Ureter (tissue), 1 donor: ENCODE results near the gene IDS. TPM values are rescaled to one million over a fixed set of nuclear protein-coding genes. Genes with fewer than 3 reads are reported as not detected.
"Not testable (repeated sequence)": the region's sequence is repeated elsewhere in the genome, so short reads cannot be mapped to it uniquely, and the experiment has no call there.

Experiments used
- DNase-seq: peaks from one replicate; pipeline ENCODE4 v3.0.0-alpha.2; 2020; ENCODE audit warnings: low spot score
- total RNA-seq: library from RNA; stranded (reverse); gene quantifications from one replicate; pipeline ENCODE4 v1.2.4, GENCODE V29; 2023
- donor health status: DM: yes; HTN: yes; CAD: no.

The IDS gene, protein sequence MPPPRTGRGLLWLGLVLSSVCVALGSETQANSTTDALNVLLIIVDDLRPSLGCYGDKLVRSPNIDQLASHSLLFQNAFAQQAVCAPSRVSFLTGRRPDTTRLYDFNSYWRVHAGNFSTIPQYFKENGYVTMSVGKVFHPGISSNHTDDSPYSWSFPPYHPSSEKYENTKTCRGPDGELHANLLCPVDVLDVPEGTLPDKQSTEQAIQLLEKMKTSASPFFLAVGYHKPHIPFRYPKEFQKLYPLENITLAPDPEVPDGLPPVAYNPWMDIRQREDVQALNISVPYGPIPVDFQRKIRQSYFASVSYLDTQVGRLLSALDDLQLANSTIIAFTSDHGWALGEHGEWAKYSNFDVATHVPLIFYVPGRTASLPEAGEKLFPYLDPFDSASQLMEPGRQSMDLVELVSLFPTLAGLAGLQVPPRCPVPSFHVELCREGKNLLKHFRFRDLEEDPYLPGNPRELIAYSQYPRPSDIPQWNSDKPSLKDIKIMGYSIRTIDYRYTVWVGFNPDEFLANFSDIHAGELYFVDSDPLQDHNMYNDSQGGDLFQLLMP
- total RNA-seq = 86.8 TPM

DNA sequence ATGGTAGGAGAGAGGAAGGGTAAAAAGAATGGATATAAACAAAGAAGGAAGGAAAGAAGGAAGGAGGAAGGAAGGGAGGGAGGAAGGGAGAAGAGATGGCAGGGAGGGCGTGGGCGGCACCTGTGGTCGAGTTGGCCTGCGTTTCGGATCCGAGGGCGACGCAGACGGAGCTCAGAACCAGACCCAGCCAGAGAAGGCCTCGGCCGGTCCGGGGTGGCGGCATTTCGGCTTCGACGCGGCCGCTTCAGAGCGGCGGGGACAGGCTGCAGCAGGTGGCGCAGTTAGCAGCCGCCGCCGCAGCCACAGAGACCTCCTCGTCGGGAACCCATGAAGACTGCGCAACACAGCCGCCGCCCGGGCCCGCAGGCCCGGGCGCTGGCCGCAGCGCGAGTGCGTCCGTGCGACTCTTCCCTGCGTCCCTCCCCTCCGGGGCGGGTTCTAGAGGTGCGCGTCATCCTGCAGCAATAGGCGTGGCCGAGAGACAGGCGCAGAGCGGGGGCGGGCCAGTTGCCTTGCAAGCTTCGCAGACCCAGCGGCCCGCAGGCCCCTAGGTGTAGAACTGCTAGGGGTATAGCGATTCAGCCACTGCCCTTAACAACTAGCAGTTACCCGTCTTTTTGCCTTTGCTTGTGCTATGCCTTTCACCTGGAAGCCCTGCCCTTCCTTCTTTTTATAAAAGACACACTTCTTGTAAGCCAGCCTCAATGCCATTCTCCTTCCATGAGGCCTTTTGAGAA, at the start of gene IDS:
Gene IDS, minus strand, starts transcription at position 392 of the 737 bp plus-strand sequence. Its CDS starts 169 bp downstream, at position 223.
- peak; percentile 89 for DNase-seq

DNA sequence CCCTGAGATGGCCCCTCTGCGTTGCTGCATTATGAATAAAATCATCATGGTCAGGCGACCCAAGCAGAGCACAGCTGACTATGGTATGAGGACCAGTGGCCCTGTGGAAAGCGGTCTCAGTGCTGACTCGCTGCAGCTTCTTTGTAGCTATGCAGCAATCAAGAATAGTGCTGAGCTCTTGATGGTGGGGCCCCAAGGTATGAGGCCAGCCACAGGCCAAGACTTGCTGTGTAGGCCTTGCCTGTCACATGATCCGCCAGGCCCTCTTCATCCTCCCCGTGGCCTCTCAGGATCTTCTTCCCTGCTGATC, 46.8 kb upstream of the IDS start:
- not testable (repeated sequence) for DNase-seq

DNA sequence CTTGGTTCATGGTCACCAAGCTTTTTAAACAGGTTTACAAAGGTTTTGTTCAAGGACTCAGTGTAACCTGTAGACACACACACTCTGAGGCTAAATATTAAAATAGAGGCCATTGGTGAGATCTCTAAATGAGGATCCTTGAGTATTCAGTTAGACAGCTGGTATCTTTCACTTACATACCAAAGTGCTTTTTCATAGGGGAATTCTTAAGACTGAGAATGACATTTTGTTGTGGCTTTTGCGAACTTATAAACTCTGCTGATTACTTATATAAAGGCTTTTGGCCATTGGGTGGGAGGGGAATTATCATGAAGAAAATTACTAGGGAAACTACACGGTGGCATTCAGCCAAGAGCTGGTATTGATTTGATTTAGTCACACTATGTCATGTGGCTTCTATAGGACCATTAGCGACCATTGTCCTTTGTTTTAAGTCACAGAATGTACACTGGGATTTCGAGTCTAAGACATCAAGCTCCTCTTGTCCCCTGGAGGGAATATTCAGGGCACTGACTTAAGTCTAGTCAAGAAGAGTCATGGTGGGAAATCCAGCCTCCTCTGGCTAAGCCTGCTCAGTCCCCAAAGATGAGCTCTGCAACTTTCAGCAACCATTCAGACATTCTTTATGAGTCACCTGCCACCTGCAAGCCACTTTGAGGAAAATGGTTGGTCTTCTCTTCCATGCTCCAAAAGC, 46.3 kb upstream of the IDS start:
- not testable (repeated sequence) for DNase-seq

DNA sequence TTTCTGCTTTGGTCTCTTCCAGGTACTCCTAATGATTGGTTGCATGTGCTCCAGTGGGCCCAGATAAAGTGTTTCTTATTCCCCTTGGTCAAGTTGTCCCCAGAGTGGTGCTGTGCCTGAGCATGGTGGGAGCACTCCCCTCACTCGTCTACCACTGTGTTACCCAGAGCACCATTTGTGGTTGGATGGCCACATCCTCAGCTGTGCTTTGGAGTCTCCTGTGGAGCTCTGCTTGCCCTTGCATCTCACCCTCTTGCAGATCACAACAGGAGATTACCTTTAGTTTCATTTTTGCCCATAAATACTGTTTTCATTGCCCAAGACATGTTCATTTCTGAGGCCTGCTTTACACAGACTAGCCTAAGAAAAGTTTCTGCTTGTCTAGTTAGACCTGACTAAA, 45.3 kb upstream of the IDS start:
- not testable (repeated sequence) for DNase-seq

DNA sequence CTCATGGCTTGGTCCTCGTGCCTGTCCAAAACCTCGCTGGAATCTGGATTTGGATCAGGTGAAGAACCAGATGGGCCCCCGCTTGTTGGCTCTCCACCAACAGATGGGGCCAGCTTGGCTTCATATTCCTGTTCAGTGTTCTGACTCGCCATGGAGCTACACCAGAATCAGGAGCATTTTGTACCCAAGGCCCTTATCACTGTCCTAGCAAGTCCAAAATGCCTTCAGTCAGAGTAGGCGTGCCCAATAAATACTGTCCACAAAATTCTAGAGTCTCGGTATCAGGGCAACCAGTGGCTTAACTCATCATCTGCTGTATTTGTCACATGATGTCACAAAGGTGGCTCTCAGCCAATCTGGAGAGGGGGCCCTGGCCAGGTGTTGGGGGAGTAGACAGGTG, 44.6 kb upstream of the IDS start, which contains the start of gene HSFX3:
Gene HSFX3, minus strand, starts transcription at position 224 of the 400 bp plus-strand sequence. Its CDS starts 72 bp downstream, at position 152.
- DNase-seq = not testable (repeated sequence)

- not testable (repeated sequence) for DNase-seq
Observed at GRCh38 chrX:149547782-149548181, 42.7 kb upstream of the IDS start.

DNA sequence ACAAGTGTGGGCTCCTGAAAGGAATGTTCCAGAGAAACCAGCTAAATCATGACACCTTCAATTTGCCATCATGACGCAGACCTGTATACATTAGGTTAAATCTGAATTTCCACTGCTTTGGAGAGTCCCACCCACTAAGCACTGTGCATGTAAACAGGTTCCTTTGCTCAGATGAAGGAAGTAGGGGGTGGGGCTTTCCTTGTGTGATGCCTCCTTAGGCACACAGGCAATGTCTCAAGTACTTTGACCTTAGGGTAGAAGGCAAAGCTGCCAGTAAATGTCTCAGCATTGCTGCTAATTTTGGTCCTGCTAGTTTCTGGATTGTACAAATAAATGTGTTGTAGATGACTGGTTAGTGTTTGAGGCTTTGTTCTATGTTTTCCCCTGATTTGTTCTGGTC, 41.9 kb upstream of the IDS start:
- DNase-seq = not testable (repeated sequence)

DNA sequence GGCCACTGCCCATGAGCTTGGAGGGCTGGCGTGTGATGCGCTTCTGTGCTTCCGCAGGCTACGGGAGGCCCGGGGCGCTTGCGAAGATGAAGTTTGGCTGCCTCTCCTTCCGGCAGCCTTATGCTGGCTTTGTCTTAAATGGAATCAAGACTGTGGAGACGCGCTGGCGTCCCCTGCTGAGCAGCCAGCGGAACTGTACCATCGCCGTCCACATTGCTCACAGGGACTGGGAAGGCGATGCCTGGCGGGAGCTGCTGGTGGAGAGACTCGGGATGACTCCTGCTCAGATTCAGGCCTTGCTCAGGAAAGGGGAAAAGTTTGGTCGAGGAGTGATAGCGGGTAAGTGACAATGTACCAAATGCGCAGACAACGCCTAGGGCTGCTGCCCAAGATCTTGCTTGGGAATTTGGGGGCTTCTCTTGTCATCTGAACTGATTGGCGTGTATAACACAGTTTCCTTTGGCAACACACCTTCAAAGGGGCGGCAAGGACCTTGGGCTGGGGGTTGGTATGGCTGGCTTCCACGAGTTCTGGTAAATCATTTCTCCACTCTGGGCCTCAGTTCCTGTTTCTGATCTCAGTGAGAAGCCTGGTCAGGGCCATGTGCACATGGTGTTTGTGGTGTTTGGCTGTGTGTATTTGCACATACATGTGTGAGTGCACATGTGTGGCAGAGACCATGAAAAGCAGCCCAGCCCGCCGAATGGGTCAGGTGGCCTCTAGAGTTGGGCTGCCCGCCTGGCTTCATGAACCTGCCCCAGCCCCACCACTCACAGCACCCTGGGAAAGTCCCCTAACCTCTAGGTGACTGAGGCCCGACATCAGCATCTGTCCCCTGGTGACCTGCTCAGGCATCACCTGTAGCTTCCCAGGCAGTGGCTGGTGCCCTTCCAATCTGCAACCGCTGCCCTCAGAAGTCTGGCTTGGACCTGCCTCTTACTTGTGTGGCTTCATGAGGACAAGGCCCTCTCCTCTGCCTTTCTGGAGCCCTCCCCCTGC, 40.7 kb upstream of the IDS start:
- DNase-seq = not testable (repeated sequence)

GRCh38 chrX:149541521-149542047, 36.5 kb upstream of the IDS start:
- DNase-seq = no peak

DNA sequence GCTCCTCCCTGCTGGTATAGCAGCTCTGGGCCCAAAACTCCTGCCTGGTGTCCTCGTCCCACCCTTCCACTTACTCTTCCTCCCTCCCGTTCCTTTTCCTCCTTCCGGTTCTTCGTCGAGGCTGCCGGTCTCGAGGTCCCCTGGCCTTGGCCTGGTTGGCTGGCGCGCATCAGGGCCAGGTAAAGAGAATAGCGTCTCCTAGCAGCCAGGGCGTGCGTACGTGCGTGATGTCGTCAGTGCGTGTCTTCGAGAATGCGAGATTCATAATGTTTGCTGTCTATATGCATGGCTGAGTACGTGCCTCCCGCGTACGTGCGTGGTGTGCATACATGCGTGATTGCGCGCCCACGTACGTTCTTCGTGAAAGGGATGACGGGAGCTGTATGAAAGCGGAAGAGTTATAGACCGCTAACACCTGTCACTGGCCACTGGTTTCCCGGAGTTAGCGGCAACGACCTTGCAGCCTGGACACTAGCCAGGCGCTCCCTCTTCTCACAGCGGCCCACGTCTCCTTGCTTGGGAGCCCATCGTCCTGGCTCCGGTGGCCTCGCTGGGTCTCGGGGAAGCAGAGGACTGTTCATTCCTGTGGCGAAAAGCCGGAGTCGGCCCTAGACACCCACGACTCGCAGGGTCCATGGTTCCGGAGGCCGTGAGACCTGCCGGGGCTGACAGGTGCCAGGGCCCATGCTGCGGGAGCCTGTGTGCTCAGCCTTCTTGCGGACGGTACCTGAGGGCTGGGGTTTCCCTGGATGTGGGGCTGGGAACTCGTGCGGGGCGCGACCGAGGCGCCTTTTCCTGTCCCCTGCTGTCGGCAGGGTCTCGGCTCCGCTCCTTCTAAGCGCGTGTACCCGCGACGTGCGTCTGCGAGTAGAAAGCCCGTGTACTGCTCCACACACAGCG, 35.8 kb upstream of the IDS start, which contains the start of gene EOLA1:
Gene EOLA1, plus strand, starts transcription at position 392 of the 900 bp plus-strand sequence. CDS start 4,619 bp downstream, outside the sequence.
- peak; percentile 86 for DNase-seq

DNA sequence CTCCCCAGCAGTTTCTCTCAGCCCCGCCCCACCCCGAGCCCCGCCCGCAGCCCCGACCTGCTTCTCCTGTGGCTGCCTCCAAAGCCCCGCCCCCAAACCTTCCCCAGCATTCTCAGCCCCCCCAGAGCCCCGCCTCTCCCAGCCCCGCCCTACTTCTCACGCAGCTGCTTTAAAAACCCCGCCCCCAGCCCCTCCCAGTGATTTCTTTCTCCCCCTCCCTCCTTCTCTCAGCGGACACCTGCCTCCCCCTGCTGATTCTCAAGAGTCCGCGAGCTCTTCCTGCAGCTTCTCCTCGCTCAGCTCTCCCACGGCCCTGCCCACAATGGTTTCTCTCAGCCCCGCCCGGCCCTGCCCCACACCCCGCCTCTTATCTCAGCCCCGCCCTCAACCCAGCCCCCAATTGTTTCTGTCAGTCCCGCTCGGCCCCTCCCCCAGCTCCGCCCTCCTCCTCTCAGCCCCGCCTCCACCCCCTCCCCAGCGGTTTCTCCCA, 35.1 kb upstream of the IDS start:
- peak; percentile 93 for DNase-seq

GRCh38 chrX:149539283-149540130, 34.4 kb upstream of the IDS start:
- peak; percentile 92 for DNase-seq

- DNase-seq = not testable (repeated sequence)
Observed at GRCh38 chrX:149537474-149537873, 32.4 kb upstream of the IDS start.

GRCh38 chrX:149534926-149535602, 30.0 kb upstream of the IDS start:
- DNase-seq = not testable (repeated sequence)

GRCh38 chrX:149533999-149534398, 28.9 kb upstream of the IDS start:
- DNase-seq = not testable (repeated sequence)

GRCh38 chrX:149532868-149533267, 27.8 kb upstream of the IDS start:
- not testable (repeated sequence) for DNase-seq

DNA sequence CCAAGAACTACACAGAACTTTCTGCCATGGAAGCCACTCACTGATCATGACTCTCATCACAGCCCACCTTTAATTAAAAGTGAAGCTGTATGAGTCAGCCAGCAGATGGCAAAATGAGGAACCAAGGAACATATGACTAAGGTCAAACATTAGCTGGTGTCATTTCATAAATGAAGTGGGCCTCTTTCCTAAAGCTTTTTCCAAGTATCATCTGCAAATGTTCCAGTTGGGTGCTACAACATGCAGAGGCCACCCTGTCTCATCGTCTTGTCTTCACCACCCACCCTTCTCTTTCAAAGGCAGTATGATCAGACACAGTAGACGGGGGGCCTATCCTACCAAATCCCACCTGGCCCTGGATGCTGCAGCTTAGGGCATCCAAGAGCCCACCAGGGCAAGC, 26.5 kb upstream of the IDS start:
- DNase-seq = no peak
